Measurements from ENCODE around the gene CACNA1E. TPM values are rescaled to one million over a fixed set of nuclear protein-coding genes. Genes with fewer than 3 reads are reported as not detected.

CACNA1E gene
- total RNA-seq, 4 donors from 2014 or later: 0.03 to 0.15 TPM; not detected in 2

- TF ChIP-seq POLR2A (IDR thresholded peaks at IDR 0.05) (no peak), CTCF (IDR thresholded peaks at IDR 0.05) (no peak)
- intact Hi-C loops (cut with DNase I; ENCODE audit: low total_unique reads): no loop called here
- no peak overlapping the region for H3K4me3 ChIP-seq (ENCODE audit: low read depth, poor library complexity, severe bottlenecking)
- DNase-seq (ENCODE audit: low spot score in 2 of 2): no peak
- WGBS, 2 donors: 28 to 37% methylated on average over 3 of the region's 3 CpGs
Measured at GRCh38 chr1:181768211-181768929, 285.1 kb downstream of the CACNA1E start.

- intact Hi-C loops (cut with DNase I; ENCODE audit: low total_unique reads): no loop called here
- DNase-seq (ENCODE audit: low spot score in 2 of 2): no peak
- 72 to 78% methylated on average over 4 of the region's 4 CpGs for WGBS, 2 donors
- H3K4me3 ChIP-seq (ENCODE audit: low read depth, poor library complexity, severe bottlenecking): no peak overlapping the region
- TF ChIP-seq CTCF (IDR thresholded peaks at IDR 0.05): no peak
- TF ChIP-seq POLR2A (IDR thresholded peaks at IDR 0.05): no peak
Measured at GRCh38 chr1:181768930-181769280, 285.6 kb downstream of the CACNA1E start.

- no peak for TF ChIP-seq CTCF (IDR thresholded peaks at IDR 0.05)
- TF ChIP-seq POLR2A (IDR thresholded peaks at IDR 0.05): no peak
- intact Hi-C loops (cut with DNase I; ENCODE audit: low total_unique reads): no loop called here
- H3K4me3 ChIP-seq (ENCODE audit: low read depth, poor library complexity, severe bottlenecking): no peak overlapping the region
- no peak for DNase-seq (ENCODE audit: low spot score in 2 of 2)
Measured at GRCh38 chr1:181769846-181770245, 286.5 kb downstream of the CACNA1E start.

- no peak for DNase-seq (ENCODE audit: low spot score in 2 of 2)
- intact Hi-C loops (cut with DNase I; ENCODE audit: low total_unique reads): no loop called here
- H3K4me3 ChIP-seq (ENCODE audit: low read depth, poor library complexity, severe bottlenecking): no peak overlapping the region
- TF ChIP-seq CTCF (IDR thresholded peaks at IDR 0.05) (no peak), POLR2A (IDR thresholded peaks at IDR 0.05) (no peak)
- WGBS, 2 donors: 39 to 73% methylated on average over 1 of the region's 1 CpG
Measured at GRCh38 chr1:181772714-181773113, 289.4 kb downstream of the CACNA1E start.

- intact Hi-C loops (cut with DNase I; ENCODE audit: low total_unique reads): no loop called here
- no peak for DNase-seq (ENCODE audit: low spot score in 2 of 2)
- TF ChIP-seq CTCF (IDR thresholded peaks at IDR 0.05) (no peak), POLR2A (IDR thresholded peaks at IDR 0.05) (no peak)
- WGBS, 2 donors: 84 to 89% methylated on average over 10 of the region's 10 CpGs
- H3K4me3 ChIP-seq (ENCODE audit: low read depth, poor library complexity, severe bottlenecking): no peak overlapping the region
Measured at GRCh38 chr1:181776044-181776443, 292.7 kb downstream of the CACNA1E start.

GRCh38 chr1:181777286-181777685, 294.0 kb downstream of the CACNA1E start:
- no peak for DNase-seq (ENCODE audit: low spot score in 2 of 2)
- intact Hi-C loops (cut with DNase I; ENCODE audit: low total_unique reads): no loop called here
- TF ChIP-seq CTCF (IDR thresholded peaks at IDR 0.05): no peak
- no peak overlapping the region for H3K4me3 ChIP-seq (ENCODE audit: low read depth, poor library complexity, severe bottlenecking)
- 86 to 87% methylated on average over 2 of the region's 2 CpGs for WGBS, 2 donors

All from lower leg skin (tissue), 4 donors.